Activated naive CD8-positive, alpha-beta T cell treated with anti-CD3 and anti-CD28 coated beads, Interleukin-2, amount 50 U/mL, for 16 hours (primary cell): ENCODE measurements around the gene GABPA.
"Not testable (repeated sequence)": the region's sequence is repeated elsewhere in the genome, so short reads cannot be mapped to it uniquely, and the experiment has no call there.

Source experiments
- DNase-seq: peaks from one replicate; pipeline ENCODE4 v3.0.0-alpha.2; 2020; ENCODE audit warnings: low read depth, low spot score

GABPA gene

GRCh38 chr21:25737421-25737820 is 2.6 kb downstream of the GABPA start:
- DNase-seq = no peak

DNA sequence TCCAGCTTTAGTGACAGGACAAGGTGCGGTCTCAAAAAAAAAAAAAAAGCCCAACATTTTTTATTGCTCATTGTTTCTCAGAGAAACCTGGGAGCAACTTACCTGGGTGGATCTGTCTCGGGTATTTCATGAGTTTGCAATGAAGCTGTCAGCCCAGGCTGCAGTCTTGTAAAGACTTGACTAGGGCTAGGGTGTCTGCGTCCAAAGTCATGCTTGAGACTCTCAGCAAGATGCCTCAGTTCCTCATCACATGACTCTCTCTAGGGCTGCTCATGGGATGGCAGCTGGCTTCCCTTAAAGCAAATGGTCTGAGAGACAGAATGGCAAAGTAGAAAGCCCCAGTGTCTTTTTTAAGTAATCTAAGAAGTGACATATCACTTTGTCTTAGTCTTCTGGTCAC is 8.1 kb downstream of the GABPA start:
- no peak for DNase-seq

GRCh38 chr21:25744854-25745253 is 10.1 kb downstream of the GABPA start:
- no peak for DNase-seq

- no peak for DNase-seq
Measured at GRCh38 chr21:25750085-25750484, 15.3 kb downstream of the GABPA start.

GRCh38 chr21:25752416-25752815 is 17.6 kb downstream of the GABPA start:
- no peak for DNase-seq

- DNase-seq = no peak
Measured at GRCh38 chr21:25756190-25756932, 21.6 kb downstream of the GABPA start.

DNA sequence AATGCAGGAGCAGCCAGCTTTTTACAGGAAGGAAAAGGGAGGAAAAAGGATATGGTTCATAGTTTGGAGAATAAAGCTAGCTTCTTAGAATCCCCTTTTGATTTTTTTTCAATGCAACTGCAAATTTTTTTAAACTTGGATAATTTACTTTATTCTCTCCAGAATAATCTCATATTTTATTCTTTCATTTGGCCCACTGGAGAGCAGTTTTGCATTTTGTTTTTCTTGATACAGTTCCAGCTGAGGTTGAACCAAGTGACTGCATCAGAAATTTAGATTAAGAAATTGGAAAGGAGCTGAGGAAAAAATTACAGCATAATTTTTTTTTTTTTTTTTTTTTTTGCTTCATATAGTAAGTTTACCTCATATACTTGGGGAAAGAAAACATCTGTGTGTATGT is 22.8 kb downstream of the GABPA start:
- DNase-seq = no peak

- no peak for DNase-seq
Measured at GRCh38 chr21:25759573-25759972, 24.8 kb downstream of the GABPA start.

DNA sequence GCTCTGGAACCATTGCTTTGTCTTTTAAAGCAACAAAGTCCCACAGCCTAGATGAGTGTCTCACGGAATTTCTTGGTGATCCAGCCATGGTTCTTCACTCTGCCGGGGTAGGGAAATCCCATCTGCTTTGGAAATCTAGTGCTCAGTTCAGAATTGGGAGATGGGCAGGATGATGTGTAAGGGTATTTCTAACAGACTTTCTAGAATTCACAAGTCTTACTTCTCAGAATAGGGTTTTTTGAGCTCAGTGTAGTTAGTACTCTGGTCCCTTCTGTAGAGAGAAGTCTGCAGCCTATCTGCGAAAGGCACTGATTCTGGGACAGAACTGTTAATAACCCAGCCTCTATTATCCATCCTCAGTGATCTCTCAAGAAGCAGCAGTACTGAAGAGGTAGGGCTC is 25.3 kb downstream of the GABPA start:
- DNase-seq = no peak

DNA sequence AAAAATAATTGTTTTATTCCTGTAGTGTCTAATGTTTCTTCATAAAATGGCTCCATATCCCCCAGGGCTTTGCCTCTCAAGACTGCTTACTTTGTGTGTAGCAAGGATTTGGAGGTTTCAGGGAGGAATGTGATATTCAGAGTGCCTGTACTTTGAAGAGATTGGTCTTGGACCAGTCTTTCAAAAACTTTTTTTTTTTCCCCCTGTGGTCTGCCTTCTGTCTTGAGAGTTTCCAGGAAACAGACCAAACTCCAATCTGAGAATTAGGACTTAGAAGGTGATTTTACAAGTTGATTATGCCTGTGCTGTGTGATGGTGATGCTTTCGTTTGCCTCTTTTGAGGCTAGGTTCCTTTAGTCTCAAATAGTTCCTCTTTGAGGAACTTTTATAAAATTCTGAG is 25.9 kb downstream of the GABPA start:
- no peak for DNase-seq

DNA sequence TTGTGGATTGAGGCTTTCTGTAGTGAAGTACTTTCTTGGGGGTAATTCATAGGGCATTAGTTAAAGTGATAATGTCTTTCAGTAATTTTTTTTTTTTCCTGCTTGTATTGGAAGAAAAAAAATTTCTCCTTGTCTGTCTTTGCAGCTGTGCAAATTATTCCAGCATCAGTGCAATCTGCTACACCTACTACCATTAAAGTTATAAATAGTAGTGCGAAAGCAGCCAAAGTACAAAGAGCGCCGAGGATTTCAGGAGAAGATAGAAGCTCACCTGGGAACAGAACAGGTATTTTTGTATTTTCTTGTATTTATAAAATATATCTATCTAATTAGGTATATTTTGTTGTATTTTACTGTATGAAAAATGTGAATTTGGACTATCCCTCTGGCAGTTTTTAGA is 29.3 kb downstream of the GABPA start:
- DNase-seq = no peak

DNA sequence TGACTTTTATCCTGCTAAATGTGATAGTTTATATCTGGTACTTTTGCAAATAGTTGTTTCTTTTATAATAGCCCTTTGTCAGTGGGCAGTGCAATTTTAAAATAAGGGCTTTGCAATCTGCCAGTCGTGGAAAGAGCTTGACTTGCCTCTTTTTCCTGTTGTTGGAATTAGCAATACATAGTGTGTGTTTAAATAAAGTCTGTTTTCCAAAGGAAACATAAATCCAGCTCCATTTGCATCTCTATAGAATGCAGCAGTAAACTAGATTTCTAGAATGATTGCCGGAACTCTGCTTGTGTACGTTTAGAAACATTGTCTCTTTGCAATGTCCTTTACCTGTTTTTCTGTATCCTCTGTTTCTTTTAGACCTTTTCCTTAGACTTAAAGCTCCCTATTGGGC is 33.1 kb downstream of the GABPA start:
- DNase-seq = no peak

- DNase-seq = no peak
Measured at GRCh38 chr21:25772686-25773085, 37.9 kb downstream of the GABPA start.

GRCh38 chr21:25776440-25776839 is 41.7 kb downstream of the GABPA start:
- no peak for DNase-seq

DNA sequence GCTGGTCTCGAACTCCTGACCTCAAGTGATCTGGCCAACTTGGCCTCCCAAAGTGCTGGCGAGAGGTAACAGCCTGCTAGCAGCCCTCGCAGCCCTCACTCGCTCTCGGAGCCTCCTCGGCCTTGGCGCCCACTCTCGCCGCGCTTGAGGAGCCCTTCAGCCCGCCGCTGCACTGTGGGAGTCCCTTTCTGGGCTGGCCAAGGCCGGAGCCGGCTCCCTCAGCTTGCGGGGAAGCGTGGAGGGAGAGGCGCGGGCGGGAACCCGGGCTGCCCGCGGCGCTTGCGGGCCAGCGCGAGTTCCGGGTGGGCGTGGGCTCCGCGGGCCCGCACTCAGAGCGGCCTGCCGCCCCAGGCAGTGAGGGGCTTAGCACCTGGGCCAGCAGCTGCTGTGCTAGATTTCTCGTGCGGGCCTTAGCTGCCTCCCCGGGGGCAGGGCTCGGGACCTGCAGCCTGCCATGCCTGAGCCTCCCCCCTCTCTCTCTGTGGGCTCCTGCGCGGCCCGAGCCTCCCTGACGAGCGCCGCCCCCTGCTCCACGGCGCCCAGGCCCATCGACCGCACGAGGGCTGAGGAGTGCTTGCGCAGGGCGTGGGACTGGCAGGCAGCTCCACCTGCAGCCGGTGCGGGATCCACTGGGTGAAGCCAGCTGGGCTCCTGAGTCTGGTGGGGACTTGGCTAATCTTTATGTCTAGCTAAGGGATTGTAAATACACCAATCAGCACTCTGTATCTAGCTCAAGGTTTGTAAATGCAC is 43.5 kb downstream of the GABPA start:
- DNase-seq = not testable (repeated sequence)

DNA sequence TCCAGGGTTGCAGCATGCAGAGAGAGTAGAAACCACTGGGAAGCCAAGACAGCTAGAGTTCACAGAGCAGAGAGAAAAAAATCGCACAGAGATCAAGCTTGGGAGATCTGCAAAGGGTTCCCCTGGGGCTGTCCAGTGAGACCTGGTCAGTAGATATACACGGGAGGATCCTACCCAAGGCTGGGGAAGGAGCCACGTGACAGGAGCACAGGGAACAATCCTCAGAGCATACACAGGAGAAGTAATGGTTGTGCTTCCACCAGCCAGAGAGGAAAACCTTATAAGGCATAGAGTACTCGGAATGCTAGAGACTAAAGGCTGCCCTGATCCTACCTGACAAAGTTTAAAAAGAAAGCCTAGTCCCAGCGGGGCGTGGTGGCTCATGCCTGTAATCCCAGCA is 53.9 kb downstream of the GABPA start:
- no peak for DNase-seq

GRCh38 chr21:25790122-25790877 is 55.5 kb downstream of the GABPA start:
- no peak for DNase-seq

GRCh38 chr21:25790878-25791204 is 56.1 kb downstream of the GABPA start:
- DNase-seq = no peak

DNA sequence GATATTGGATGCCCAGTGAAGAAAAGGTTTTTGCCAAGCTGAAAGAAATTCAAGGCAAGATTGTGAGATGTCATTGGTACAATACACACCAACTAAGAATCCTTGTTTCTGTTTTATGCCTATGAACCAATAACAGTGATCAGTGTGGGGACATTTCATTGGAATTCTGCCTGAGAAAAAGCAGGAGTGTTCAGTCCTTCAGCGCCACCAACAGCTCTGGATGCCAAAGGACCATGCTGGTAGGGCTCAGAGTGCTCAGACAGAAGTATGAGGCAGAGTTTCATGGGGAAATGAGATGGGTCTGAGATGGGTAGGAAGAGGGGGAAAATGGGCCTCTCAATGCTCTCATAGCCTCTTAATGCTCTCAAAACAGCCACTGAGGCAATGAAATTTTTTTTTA is 56.5 kb downstream of the GABPA start:
- no peak for DNase-seq

DNA sequence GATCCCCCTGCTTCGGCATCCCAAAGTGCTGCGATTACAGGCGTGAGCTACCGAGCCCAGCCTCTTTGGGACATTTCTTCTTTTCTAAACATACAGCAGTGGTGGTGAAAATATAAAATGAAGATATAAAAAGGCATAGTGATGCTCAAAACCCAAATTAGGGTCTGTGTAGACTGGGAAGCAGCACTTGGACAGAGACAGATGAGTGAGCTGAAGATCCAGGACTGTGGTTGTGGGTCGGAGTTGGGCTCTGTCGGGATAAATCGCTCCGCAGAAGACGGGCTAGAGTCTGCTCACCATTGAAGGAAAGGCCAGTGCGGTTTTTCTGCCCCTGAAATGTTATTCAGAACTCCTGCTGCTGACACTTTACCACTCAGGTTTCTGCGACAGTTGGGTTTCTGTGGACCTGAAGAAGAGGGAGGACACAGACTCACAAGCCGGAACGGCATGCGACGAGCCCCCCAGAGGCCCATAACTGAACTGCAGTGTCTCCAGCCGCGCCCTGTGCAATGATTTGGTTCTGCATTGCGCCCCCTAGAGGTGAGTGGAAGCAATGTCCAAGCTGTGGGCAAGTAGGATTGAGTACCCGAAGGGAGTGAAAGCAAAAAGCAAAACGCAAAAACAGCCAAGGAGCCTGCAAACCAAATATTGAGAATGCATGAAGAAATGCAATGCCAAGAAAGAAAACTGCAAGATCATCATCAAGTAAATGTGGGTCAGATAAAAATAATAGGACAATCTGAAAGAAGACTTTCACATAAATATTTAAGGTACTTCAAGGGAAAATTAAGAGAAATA is 66.6 kb downstream of the GABPA start:
- DNase-seq = peak; percentile 73

DNA sequence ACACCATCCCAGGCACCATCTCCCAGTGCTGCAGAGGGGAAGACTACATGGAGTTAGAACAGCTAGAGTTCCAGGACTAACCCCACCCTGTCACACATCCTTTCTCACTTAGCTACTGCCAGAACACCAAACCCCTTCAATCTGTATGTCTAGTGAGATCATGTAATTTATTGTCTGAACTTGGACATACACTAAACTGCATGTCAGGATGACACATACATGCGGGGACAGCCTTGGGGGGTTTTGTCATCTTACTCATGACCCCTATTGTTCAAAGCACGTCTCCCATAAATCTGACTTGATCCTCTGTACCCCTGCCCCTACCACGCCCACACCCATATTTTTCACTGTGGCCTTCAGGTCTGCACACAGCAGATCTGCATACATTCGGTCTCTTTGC is 71.3 kb downstream of the GABPA start:
- no peak for DNase-seq

GRCh38 chr21:25807191-25807590 is 72.4 kb downstream of the GABPA start:
- no peak for DNase-seq
